Ecto neural progenitor cell (in vitro differentiated cells): Measurements from ENCODE around the gene C5orf46.
"Not testable (repeated sequence)": the region's sequence is repeated elsewhere in the genome, so short reads cannot be mapped to it uniquely, and the experiment has no call there.

Experiments used
- DNase-seq: peaks from one replicate; pipeline ENCODE4 v3.0.0-alpha.2; 2018; ENCODE audit warnings: low spot score

The C5orf46 gene

DNA sequence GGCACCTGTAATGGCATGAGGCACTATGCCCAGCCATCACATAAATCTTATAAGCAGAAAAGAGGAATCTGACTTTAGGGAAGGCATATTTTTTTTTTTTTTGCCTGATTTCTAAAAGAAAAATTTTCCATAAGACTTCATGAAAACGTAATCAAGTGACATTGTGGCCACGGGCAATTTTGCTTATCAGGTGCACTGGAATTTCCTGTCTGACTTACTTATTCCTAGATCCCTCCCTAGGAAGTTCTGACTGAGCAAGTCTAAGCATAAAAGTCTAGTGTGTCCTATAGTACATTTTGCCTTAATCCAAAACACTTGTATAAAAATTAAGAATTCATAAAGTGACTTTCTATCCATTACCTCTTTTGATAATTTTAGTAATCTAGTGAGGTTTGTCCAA, 12.5 kb downstream of the C5orf46 start:
- DNase-seq = no peak

DNA sequence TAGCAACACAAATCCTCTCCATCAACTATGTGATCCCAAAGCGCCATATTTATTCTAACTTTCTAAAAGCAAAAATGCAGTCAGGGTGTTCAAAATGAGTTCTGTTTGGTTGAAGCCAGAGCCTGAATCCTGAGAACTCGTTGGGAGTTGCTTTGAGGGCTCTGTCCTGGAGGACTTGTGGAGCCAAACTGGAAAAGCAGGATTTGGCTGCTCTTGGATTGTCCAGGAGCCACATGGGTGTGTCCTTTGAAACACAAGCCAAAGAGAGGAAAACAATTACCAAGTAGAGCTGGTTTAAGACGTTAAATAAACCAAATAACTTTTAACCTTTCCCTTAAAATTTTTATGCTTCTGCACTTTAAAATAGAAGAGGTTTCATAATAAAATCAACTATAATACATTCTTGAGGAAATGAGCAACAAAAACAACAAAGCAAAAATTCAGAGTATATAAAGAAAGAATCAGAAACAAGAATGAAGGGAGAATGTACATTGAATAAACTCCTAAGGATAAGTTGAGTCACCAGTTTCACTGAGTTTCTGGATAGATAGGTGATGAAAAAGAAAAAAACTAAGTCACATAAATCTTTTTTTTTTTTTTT, 13.5 kb downstream of the C5orf46 start:
- DNase-seq = no peak

GRCh38 chr5:147887930-147888329, 18.4 kb downstream of the C5orf46 start:
- no peak for DNase-seq

GRCh38 chr5:147887026-147887627, 19.2 kb downstream of the C5orf46 start:
- DNase-seq = no peak

DNA sequence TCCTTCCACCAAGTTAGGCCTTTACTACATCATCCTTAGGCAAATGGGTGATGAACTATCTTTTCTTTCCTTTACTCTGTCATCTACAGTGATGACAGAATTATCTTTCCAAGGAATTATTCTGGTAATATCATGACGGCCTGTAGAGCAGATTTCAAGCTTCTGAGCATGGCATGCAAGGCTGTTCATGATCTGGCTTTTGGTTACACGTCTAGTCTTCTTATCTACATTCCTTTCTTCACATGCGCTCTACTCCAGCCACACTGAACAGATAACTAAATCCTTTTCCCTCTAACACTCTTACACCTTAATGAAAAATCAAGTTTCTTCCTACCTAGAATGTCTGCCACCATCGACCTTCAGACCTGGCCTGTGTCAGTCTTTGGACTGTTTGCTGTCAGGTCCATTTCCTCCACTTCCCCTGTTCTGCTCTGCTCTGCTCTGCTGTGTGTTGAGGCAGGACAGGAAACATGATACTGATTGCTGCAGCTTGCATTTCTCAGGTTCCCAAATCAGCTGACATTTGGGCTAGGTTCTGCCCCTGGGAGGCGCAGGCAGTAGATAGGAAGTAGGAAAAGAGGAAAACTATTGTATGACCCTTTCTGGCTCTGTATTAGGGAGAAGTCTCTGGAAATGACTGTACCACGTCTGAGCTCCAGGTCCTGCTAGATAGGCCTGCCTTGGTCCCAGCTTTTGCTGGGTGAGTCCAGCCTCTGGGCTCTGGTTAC, 23.6 kb downstream of the C5orf46 start:
- DNase-seq = no peak

GRCh38 chr5:147880487-147880886, 25.9 kb downstream of the C5orf46 start:
- no peak for DNase-seq

DNA sequence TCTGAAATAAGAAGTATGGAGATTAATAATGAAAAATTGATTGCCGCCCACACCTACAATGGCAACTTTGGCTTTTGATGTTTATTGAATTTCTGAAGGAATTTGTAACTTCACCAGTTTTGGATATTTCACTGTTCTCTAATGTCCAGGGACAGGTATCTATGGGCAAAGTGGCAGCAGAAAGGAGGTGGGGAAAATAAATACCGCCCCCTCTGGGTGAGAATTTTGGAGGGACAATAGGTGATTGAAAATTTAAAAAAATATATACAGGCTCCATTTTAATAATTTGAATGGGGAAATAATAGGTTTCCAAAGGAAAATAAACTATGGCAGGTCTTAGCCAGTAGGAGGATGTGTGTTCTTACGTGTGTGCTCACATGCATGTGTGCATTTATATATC, 26.6 kb downstream of the C5orf46 start:
- no peak for DNase-seq

- no peak for DNase-seq
Measured at GRCh38 chr5:147878066-147878759, 28.1 kb downstream of the C5orf46 start, which contains the start of gene SCGB3A2. Gene SCGB3A2, plus strand, starts transcription at chr5:147878711. Its CDS starts 93 bp downstream, at chr5:147878804.

DNA sequence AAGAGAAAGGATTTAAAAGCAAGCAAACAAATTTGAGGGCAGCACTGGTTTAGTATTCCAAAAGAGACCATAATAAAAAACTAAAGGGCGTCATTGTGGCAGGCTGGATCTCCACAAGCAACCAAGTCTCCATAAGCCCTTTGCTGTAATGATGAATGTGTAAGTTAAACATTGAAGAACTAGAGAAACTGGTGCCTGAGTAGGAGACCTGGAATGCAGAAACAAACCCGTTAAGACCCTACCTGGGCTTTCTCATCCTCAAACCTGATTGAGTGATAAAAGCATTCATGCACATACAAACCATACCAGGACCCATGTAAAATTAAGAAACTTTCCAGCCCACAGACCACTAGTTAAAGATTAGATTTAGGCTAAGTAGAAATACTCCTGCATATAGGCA, 29.7 kb downstream of the C5orf46 start:
- DNase-seq = no peak

DNA sequence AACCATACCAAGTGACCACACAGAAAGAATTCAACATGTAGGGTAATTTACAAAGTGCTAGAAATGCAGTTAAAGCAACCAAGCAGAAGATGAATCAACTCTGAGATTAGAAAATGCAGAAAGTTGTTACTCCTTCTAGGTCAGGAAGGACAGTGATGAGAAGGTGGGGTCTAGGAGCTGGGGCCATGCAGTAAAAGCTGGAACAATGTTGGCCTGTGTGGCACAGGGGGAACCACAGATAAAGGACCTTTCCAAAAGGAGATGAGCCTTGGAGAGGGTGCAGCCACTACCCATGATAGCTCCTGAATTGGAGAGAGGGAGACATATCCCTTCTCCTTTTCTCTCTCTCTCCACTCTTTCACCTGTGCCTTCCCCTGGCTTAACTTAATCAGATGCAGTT, 30.2 kb downstream of the C5orf46 start:
- no peak for DNase-seq

GRCh38 chr5:147874910-147875367, 31.4 kb downstream of the C5orf46 start:
- DNase-seq = no peak

DNA sequence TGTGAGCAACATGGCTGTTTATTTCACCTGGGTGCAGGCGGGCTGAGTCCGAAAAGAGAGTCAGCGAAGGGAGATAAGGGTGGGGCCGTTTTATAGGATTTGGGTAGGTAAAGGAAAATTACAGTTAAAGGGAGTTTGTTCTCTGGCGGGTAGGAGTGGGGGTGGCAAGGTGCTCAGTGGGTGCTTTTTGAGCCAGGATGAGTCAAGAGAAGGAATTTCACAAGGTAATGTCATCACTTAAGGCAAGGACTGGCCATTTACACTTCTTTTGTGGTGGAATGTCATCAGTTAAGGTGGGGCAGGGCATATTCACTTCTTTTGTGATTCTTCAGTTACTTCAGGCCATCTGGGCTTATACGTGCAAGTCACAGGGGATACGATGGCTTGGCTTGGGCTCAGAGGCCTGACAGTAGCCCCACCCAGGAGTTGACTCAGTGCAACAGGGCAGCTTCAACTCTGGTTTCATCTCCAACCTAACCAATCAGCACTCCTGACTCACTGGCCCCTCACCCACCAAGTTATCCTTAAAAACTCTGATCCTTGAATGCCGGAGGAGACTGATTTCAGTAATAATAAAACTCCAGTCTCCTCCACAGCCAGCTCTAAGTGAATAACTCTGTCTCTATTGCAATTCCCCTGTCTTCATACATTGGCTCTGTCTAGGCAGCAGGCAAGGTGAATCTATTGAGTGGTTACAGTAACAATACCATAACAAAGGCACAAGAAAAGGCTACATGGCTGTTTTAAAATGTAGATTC, 32.0 kb downstream of the C5orf46 start:
- DNase-seq = not testable (repeated sequence)

GRCh38 chr5:147872744-147873435, 33.4 kb downstream of the C5orf46 start:
- DNase-seq = not testable (repeated sequence)

- DNase-seq = not testable (repeated sequence)
Measured at GRCh38 chr5:147871980-147872549, 34.3 kb downstream of the C5orf46 start.

- not testable (repeated sequence) for DNase-seq
Measured at GRCh38 chr5:147869892-147870291, 36.4 kb downstream of the C5orf46 start.

DNA sequence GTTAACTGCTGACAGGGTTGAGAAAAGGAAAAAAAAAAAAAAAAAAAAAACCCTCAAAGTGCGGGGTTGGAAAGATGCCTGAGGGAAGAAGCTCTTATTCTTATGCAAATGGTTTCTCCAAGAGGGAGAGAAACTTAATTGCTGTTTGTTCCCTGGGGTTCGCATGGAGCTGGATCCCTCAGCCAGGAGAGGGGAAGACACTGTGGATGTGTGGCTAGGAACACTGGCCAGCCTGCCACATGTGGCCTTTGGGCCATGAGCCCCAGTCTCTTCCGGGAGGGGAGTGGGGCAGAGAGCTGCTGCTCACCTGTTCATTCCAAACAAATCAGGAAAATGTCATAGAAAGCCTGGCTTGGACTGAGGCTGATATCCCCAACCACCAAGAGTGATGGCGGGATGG, 37.2 kb downstream of the C5orf46 start:
- no peak for DNase-seq

GRCh38 chr5:147863454-147864158, 42.7 kb downstream of the C5orf46 start:
- no peak for DNase-seq

- DNase-seq = no peak
Measured at GRCh38 chr5:147860641-147861025, 45.7 kb downstream of the C5orf46 start.

DNA sequence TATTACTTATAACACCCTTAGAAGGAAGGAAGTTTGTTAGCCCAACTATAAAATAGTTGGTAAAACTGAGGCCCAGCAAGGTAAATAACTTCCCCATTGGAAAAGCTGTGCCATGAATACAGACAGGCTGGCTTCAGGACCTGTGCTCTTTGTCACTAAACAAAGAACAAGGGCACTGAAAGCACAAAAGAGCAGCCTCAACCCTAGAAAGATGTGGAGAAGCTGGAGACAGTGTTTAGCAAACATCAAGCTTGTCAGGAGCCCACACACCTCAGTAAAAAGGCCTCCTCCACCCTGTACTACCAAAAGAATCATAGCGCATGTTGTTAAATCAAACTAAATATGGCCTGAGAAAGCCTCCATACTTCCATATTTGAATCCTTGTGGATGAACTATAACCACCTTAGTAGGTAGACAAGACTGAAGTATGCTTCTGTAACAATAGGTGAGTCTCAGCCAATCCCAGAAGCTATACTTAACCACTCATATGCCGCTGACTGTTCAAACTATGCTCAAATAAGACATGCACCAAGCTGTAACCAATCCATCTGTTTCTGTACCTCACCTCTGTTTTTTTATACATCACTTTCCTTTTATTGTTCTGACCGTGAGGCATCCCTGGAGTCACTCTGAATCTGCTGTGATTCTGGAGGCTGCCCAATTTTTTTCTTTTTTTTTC, 46.2 kb downstream of the C5orf46 start:
- no peak for DNase-seq

DNA sequence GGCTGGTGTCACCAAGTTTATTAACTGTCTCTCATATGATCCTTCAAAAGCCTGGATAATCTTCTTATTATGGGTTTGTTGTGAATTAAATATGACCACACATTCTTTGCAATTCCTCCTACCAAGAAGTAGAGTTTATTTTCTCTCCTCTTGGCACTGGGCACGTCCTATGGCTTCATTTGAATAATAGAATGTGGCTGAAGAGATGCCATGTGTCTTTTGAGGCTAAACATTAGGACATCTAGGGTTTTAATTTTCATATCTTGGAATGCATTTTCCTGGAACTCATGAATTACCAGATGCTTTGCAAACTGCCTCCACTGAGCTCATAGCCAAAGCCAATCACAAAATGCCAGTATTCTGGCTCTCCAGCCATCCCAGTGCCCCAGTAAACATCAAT, 47.8 kb downstream of the C5orf46 start:
- DNase-seq = no peak
